ELF-1 (cell line): ENCODE measurements around the gene TJAP1.

Source experiments
- DNase-seq: peaks from one replicate; pipeline ENCODE4 v3.0.0-alpha.2; 2016; ENCODE audit warnings: low read depth, low spot score

TJAP1 gene, protein sequence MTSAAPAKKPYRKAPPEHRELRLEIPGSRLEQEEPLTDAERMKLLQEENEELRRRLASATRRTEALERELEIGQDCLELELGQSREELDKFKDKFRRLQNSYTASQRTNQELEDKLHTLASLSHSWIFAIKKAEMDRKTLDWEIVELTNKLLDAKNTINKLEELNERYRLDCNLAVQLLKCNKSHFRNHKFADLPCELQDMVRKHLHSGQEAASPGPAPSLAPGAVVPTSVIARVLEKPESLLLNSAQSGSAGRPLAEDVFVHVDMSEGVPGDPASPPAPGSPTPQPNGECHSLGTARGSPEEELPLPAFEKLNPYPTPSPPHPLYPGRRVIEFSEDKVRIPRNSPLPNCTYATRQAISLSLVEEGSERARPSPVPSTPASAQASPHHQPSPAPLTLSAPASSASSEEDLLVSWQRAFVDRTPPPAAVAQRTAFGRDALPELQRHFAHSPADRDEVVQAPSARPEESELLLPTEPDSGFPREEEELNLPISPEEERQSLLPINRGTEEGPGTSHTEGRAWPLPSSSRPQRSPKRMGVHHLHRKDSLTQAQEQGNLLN

DNA sequence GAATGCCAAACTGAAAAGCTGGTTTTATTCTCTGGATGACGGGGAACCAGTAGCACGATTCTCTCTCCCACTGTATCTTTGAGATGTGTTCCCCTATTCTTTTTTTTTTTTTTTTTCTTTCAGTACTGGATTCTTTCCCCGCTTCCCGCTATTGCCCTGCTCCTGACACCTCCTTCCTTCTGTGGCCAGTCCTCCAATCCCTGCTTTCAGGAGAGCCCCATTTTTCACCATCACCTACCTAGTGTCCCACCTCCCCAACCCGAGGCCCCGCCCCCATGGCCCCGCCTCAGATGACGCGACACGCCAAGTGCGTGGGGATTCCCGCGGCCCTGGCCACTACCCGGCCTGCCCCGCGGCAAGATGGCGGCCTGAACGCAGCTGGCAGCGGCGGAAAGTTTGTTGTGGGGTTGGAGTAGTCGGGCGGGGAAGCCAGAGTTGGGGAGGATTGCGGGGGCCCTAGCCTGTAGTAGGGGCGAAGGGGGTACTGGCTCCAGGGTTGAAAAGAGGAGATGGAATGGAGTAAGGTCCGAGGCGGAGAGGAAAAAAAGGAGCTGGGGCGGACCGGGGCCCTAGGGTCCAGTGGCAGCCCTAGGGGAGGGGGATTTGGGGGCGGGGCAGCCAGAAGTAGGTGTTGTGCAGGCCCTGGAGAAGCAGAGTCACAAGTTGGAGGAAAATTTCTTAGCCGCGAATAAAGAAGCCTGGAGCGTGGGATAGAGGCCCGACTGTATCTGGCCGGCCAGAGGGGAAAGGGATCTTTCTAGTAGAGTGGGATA lies at the start of gene TJAP1:
TJAP1 (plus strand) TSS at position 336 of the 773 bp plus-strand sequence. CDS start 21,432 bp downstream, outside the sequence.
- peak; percentile 66 for DNase-seq

DNA sequence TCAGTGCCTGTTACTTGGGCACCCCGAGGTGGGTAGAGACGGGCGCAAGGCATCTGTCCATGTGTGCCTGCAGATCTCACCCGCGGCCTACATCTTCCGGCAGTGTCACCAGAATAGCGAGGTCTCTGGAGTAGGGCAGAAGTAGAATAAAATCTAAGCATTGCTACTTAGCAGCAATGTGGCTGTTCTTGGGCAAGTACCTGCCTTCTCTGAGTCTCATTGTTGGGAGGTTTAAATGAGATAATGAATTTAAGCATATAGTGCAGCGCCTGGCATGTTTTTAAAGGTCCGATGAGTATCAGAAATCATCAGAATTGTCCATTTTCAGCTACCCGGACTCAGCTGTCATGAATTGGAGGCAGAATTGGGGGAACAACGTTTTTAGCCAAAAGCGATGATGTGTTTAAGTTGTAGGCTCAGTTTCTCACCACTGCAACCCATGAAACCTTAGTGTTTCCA lies 49.2 kb upstream of the TJAP1 start:
- DNase-seq: no peak

DNA sequence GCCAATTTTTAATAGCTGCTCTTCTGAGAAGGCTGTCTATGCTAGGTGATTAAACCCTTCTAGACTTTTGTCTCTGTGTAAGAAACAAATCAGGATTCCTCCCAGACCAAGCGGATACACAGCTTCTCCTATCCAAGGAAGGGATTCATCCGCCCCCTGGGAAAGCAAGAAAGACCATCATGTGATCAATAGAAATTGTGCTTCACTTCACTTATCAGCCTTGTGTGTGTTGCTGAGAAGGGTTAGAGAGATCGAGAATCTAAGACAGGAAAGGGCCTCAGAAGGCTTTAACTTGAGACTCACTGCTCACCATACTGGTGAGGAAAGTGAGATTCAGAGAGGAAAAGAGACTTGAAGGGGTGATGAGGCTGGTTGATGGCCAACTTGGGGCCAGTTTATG lies 48.5 kb upstream of the TJAP1 start:
- DNase-seq: no peak

DNA sequence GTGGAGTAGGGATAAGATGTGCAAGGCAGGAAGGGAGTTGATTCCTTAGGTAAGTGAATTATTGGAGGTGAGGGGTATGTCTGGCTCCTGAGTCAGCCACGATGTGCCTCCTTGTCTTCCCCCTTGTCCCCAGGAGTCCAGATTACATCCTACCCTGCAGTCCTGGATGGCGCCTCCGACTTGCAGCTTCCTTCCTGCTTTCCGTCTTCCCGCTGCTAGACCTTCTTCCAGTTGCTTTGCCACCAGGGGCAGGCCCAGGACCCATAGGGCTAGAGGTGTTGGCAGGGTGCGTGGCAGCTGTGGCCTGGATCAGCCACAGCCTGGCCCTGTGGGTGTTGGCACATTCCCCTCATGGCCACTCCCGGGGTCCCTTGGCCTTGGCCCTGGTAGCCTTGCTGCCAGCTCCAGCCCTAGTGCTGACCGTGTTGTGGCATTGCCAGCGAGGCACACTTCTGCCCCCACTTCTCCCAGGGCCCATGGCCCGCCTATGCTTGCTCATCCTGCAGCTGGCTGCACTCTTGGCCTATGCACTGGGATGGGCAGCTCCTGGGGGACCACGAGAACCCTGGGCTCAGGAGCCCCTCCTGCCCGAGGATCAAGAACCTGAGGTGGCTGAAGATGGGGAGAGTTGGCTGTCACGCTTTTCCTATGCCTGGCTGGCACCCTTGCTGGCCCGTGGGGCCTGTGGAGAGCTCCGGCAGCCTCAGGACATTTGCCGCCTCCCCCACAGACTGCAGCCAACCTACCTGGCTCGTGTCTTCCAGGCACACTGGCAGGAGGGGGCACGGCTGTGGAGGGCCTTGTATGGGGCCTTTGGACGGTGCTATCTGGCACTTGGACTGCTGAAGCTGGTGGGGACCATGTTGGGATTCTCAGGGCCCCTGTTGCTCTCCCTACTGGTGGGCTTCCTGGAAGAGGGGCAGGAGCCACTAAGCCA lies 45.1 kb upstream of the TJAP1 start:
- no peak for DNase-seq

DNA sequence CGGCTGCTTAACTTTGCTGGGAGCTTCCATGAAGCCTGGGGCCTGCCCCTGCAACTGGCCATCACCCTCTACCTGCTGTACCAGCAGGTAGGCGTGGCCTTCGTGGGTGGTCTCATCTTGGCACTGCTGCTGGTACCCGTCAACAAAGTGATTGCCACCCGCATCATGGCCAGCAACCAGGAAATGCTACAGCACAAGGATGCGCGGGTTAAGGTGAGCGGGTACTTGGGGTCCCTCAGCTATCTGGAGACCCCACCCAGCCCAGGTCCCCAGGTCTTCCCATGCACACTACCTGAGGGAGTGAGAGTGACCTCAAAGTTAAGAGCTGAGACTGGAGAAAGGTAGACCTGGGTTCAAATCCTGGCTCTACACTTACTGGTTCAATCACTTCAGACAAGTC lies 44.2 kb upstream of the TJAP1 start:
- DNase-seq: no peak

DNA sequence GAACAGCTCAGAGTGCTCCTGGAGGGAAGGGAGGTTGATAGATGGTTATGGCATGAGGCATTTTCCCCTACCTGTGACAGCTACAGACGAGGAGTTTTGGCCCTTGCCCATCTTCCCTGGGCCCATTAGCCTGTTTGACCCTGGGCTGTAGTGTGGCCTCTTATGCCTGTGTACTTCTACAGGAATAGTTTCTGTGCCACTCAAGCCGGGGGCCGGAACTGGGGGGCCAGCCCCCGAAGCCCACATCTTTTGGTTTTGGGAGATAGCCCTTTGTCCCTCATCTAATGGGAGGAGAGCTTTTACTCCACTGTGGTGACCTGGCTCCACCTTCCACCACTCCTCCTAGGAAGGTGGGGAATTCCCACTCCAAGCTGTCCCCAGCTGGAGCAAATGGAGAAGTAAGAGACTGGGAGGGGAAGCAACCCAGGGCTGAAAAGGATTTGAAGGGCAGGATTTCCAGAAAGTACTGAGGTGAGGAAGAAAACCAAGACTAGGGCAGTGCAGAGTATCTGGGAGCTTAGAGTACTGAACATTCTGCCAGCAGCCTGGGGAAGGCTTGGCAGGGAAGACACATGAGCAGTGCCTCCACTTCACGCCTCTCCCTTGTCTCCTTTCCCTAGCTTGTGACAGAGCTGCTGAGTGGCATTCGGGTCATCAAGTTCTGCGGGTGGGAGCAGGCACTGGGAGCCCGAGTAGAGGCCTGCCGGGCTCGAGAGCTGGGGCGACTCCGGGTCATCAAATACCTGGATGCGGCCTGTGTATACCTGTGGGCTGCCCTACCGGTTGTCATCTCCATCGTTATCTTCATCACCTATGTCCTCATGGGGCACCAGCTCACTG lies 43.1 kb upstream of the TJAP1 start:
- no peak for DNase-seq

DNA sequence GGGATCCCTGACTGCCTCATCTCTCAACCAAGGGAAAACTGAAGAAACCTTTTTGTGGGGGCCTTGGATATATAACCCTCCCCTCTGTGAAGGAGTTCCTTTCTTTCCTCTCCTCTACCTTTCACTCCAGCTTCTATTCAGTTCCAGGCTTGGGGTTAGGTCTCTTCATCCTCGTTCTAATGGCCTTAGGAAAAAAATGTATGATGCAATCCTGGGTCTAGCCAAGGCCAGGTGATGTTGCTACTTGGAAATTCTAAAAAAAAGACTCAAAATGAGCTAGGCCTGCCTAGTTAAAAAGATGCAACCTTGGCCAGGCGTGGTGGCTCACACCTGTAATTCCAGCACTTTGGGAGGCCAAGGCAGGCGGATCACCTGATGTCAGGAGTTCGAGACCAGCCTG lies 42.4 kb upstream of the TJAP1 start:
- DNase-seq: no peak

DNA sequence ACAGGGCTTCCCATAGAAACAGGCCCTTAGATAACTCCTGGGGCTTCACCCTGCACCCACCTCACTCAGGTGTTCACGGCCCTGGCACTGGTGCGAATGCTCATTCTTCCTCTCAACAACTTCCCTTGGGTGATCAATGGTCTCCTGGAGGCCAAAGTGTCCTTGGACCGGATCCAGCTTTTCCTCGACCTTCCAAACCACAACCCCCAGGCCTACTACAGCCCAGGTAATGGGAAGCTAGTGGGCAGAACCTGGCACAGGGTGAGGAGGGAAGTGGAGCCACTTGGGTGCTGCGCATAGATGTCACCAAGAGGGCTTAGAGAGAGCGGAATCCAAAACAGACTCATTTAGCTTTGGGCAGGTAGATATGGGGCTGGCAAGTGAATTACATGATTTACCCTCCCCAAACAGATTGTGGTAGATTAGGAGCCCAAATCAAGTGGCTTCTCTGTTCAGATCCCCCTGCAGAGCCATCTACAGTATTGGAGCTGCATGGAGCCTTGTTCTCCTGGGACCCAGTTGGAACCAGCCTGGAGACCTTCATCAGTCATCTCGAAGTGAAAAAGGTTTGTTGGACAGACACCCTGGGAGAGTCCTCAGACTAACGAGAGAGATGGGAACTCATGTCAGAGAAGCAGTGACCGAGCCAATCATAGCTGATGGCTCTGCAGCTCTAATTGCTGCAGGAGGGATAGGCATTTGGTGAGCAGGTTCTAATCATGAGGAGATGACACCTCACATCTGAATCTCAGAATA lies 41.5 kb upstream of the TJAP1 start:
- no peak for DNase-seq

DNA sequence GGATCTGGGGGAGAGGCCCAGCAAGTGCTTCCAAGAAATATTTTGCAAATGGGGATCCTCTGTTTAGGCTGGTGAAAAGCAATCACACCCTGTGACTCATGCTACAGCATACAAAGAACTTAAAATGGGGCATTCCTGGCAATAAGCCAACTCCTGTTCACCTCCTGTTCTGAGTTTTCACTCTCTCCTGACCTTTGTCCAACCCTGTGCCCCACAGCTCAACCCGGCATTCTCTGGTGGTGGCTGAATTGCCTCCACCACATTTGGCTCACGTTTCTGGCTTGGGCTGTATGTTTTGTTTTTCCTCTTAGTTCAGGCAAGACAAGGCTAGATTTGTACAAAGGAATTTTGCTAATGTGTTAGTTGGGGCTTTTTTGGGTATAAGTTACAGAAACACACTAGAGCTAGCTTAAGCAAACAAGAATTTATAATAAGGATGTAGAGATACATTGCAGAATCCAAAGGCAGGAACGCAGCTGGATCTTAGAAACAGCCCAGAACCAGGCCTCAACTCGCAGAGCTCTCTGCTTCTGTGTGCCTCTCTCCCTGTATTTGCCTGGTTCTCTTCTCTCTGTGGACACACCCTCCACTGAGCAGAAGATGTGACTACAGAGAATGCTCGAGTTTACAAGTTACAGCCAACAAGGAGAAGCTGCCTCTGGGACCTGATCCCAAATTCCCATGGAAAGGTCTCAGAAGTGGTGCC lies 40.6 kb upstream of the TJAP1 start:
- no peak for DNase-seq

DNA sequence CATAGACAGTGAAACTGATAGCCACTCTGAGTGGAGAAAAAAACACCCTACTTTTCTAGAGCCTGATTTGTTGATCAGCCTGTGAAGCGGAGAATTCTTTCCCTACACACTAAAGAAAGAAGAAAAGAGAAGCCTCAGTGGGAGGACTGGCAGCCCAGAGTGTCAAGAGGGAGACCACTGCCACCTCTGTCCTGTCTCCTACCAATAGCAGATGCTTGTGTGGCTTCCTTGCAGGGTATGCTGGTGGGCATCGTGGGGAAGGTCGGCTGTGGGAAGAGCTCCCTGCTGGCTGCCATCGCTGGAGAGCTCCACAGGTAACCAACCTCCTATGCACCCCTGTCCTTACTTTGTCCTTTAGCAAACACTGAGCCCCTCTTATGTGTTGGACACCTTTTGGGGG lies 39.7 kb upstream of the TJAP1 start:
- no peak for DNase-seq

DNA sequence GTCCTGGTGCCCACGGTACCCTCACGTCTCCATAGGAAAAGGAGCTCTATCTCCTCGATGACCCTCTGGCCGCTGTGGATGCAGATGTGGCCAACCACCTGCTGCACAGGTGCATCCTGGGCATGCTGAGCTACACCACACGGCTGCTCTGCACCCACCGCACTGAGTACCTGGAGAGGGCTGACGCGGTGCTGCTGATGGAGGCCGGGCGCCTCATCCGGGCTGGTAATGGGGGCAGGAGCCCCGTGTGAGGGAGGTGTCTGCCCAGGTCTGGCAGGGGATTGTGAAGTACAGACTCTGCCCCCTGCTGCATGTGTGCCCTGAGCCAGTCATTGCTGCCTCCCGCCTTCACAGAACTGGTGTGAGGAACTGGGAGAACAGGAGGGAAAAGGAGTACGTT lies 34.4 kb upstream of the TJAP1 start:
- DNase-seq: no peak

DNA sequence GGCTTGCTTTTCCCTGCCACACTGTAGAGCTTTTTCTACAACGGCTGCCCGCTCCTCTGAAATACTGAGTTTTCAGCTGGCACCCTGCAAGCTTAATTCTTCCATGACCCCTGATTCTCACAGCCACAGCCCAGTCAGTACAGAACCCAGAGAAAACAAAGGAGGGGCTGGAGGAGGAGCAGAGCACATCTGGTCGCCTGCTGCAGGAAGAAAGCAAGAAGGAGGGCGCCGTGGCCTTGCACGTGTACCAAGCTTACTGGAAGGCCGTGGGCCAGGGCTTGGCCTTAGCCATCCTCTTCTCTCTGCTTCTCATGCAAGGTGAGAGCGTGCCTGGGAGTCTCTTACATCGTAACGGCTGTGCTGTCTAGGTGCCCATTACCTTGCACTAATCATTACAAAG lies 33.3 kb upstream of the TJAP1 start:
- DNase-seq: no peak

DNA sequence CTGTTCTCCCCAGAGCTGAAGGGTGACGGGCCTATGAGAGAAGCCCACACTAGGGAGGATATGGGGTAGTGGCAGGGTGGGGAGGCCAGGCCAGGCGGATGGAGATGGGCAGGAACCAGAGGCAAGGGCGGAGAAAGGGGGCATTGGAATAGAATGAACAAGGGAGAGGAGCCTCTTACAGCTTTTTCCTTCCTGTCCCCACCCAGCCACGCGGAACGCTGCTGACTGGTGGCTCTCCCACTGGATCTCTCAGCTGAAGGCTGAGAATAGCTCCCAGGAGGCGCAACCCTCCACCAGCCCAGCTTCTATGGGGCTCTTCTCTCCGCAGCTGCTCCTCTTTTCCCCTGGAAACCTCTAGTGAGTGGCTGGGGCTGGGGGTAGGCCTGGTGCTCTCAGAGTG lies 32.8 kb upstream of the TJAP1 start:
- DNase-seq: no peak

DNA sequence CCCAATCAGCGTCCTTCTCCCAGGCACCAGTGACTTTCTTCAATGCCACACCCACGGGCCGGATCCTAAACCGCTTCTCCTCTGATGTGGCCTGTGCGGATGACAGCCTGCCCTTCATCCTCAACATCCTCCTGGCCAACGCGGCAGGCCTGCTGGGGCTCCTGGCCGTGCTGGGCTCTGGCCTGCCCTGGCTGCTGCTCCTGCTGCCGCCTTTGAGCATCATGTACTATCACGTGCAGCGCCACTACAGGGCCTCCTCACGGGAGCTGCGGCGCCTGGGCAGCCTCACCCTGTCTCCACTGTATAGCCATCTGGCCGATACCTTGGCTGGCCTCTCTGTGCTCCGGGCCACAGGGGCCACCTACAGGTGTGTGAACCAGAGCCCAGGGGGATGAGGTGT lies 31.8 kb upstream of the TJAP1 start:
- DNase-seq: no peak

DNA sequence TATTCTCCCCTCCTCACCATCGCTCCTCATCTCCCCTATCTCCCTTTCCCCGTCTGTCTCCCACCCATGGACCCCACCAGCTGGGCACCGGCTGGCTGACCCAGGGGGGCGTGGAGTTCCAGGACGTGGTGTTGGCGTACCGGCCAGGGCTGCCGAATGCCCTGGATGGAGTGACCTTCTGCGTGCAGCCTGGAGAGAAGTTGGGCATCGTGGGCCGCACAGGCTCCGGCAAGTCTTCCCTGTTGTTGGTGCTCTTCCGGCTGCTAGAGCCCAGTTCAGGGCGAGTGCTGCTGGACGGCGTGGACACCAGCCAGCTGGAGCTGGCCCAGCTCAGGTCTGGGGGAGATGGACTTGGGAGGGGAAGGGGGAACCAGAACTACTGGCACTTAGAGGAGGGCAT lies 29.8 kb upstream of the TJAP1 start:
- DNase-seq: no peak

DNA sequence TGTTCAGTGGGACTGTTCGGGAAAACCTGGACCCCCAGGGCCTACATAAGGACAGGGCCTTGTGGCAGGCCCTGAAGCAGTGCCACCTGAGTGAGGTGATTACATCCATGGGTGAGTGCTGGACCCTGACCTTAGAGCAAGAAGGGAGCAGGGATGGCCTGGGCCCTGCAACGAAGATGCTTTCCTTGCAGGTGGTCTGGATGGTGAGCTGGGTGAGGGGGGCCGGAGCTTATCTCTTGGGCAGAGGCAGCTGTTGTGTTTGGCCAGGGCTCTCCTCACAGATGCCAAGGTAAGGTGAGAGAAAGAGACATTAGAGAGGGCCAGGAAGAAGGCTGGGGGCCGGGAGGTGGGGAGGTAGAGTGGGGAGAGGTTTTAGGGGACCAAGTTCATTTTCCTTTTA lies 28.5 kb upstream of the TJAP1 start:
- no peak for DNase-seq

DNA sequence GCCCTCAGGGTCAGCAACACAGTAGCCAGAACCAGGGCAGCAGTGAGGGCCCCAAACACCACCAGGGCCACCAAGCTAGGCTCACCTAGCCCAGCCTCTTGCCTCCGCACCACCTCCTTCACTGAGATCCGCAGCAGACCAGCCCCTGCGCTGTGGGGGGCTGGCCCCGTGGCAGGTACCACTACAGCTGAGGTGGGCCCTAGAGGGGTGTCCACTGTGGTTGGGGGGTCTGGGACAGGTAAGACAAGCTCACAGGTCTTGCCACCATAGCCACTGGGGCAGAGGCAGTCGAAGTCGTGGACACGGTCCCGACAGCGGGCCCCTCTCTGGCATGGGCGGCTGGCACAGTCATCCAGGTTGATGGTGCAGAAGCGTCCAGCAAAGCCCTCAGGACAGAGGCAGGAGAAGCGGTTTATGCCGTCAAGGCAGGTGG lies 26.7 kb upstream of the TJAP1 start:
- DNase-seq: no peak

DNA sequence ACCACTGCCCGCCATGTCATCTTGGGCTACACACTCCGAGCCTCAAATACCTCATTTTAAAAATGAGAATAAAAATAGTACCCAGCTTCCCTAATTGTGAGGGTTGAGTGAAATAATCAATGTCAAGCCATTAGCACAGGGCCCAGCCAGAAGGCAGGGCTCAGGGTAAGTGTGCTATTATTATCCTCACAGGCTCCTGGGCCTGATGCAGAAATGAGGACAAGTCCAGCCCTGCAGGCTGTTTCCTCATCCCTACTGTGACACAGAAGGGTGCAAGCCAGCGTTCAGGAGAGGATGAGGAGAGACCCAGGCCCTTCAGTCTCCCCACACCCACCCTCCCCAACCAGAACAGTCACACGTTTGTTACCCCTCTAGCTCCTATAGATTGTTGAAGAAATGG lies 26.0 kb upstream of the TJAP1 start:
- no peak for DNase-seq

DNA sequence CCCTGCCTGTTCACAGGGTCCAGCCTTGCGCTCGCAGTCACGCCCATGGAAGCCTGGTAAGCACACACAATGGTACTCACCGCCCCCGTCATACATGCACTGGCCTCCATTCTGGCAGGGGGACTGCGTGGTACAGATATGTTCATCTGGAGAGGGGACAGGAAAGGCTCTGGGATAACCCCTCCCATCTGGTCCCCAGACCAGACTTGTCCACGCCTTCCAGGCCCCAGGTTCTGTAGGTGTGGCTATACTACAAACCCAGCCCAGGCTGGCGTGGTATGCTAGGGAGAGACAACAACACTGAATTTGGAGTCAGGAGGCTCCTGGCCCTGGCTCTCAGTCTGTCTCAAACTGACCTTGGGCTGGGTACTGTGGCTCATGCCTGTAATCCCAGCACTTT lies 25.4 kb upstream of the TJAP1 start:
- no peak for DNase-seq
